Left kidney (tissue), 8 donors: Measurements from ENCODE around the gene DPH1. TPM values are rescaled to one million over a fixed set of nuclear protein-coding genes. Genes with fewer than 3 reads are reported as not detected.
"Not testable (repeated sequence)": the region's sequence is repeated elsewhere in the genome, so short reads cannot be mapped to it uniquely, and the experiment has no call there.

Source experiments
- DNase-seq: peaks from one replicate; pipeline ENCODE4 v3.0.0-alpha.2; 2013
- long read RNA-seq, 8 donors: transcript quantifications; one replicate each; lab custom pipeline, GENCODE V29; 2026
- polyA plus RNA-seq: library from polyadenylated mRNA; unstranded; fragments of 120-200 nt; gene quantifications from one replicate; pipeline ENCODE4 v1.2.1, GENCODE V29; 2013; ENCODE audit not compliant: insufficient read length

DPH1 gene
- 46.5 TPM for polyA plus RNA-seq
- long read RNA-seq, donor 1, partial matches to known transcripts: 0 of 5 reads
- long read RNA-seq, donor 1, other reads (novel, unspliced or antisense): 0 of 5 reads
- long read RNA-seq, donor 2, partial matches to known transcripts: 13 of 22 reads
- long read RNA-seq, donor 2, other reads (novel, unspliced or antisense): 0 of 22 reads
- long read RNA-seq, donor 3, partial matches to known transcripts: 0 of 6 reads
- long read RNA-seq, donor 3, other reads (novel, unspliced or antisense): 0 of 6 reads
- long read RNA-seq, donor 4, partial matches to known transcripts: 0 of 2 reads
- long read RNA-seq, donor 4, other reads (novel, unspliced or antisense): 0 of 2 reads
- long read RNA-seq, donor 5, partial matches to known transcripts: 45 of 52 reads
- long read RNA-seq, donor 5, other reads (novel, unspliced or antisense): 0 of 52 reads
- long read RNA-seq, donor 6, partial matches to known transcripts: 0 of 7 reads
- long read RNA-seq, donor 6, other reads (novel, unspliced or antisense): 0 of 7 reads
- long read RNA-seq, donor 7, partial matches to known transcripts: 0 of 4 reads
- long read RNA-seq, donor 7, other reads (novel, unspliced or antisense): 0 of 4 reads
- long read RNA-seq, donor 8, partial matches to known transcripts: 0 of 6 reads
- long read RNA-seq, donor 8, other reads (novel, unspliced or antisense): 0 of 6 reads

GRCh38 chr17:2029911-2030778 is at the start of gene DPH1:
Gene DPH1, plus strand, starts transcription at chr17:2030153. Its CDS starts 17 bp downstream, at chr17:2030170.
- DNase-seq: peak; percentile 79

- DNase-seq: no peak
These were observed 49.2 kb upstream of the DPH1 start for GRCh38 chr17:1980665-1981250.

GRCh38 chr17:1982793-1983366 is 47.1 kb upstream of the DPH1 start:
- DNase-seq: not testable (repeated sequence)

GRCh38 chr17:1985093-1985492 is 44.9 kb upstream of the DPH1 start:
- DNase-seq: no peak

GRCh38 chr17:1985686-1986085 is 44.3 kb upstream of the DPH1 start:
- DNase-seq: no peak

GRCh38 chr17:1986783-1987451 is 43.0 kb upstream of the DPH1 start:
- DNase-seq: no peak

GRCh38 chr17:1989135-1989534 is 40.8 kb upstream of the DPH1 start:
- DNase-seq: no peak

GRCh38 chr17:1992541-1992940 is 37.4 kb upstream of the DPH1 start:
- DNase-seq: no peak

GRCh38 chr17:1994707-1995106 is 35.2 kb upstream of the DPH1 start:
- DNase-seq: no peak

- DNase-seq: no peak
These were observed 34.5 kb upstream of the DPH1 start for GRCh38 chr17:1995321-1995892.

GRCh38 chr17:1995907-1996799 is 33.8 kb upstream of the DPH1 start:
- no peak for DNase-seq

GRCh38 chr17:1996800-1997288 is 33.1 kb upstream of the DPH1 start:
- DNase-seq: no peak

GRCh38 chr17:1997289-1997926 is 32.5 kb upstream of the DPH1 start:
- no peak for DNase-seq

- no peak for DNase-seq
These were observed 31.8 kb upstream of the DPH1 start for GRCh38 chr17:1997927-1998742.

GRCh38 chr17:1999557-2000251 is 30.2 kb upstream of the DPH1 start:
- DNase-seq: no peak

GRCh38 chr17:2002767-2003329 is 27.1 kb upstream of the DPH1 start:
- no peak for DNase-seq

- no peak for DNase-seq
These were observed 26.4 kb upstream of the DPH1 start for GRCh38 chr17:2003525-2003924.
